ENCODE measurements around the gene JAZF1.

The JAZF1 gene

DNA sequence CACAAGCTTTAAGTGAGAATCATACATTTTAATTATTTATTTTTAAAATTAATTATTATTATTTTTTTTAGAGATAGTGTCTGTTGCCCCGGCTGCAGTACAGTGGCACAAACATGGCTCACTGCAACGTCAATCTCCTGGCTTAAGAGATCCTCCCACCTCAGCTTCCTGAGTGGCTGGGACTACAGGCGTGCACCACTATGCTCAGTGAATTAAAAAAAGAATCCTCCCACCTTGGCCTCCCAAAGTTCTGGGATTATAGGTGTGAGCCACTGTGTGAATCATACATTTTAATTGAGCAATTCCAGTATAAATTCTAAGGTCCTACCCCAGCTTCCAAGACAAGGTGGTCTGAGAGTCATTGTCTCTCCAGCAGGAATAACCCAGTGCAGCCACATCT is 172.4 kb downstream of the JAZF1 start:
- no peaks in the 10 kb centered on the region for H3K36me3 ChIP-seq (ENCODE audit: control insufficient read depth, insufficient read depth, low read length)
- no peak overlapping the region for H3K4me3 ChIP-seq (ENCODE audit: extremely low read depth, insufficient read depth, low read length, poor library complexity, severe bottlenecking)
- WGBS, 2 experiments (ENCODE audit: insufficient coverage in 2 of 2): 100% methylated on average over 1 of the region's 3 CpGs; no CpG with 5 or more reads in 1 of the 2 experiments
- no peaks in the 10 kb centered on the region for H3K4me1 ChIP-seq (ENCODE audit: control insufficient read depth, insufficient read depth, low read length, poor library complexity, severe bottlenecking)
- H3K27ac ChIP-seq (ENCODE audit: low read depth, low read length, severe bottlenecking): no peak overlapping the region
- H3K9me3 ChIP-seq (ENCODE audit: control insufficient read depth, low read length): no peaks in the 10 kb centered on the region

DNA sequence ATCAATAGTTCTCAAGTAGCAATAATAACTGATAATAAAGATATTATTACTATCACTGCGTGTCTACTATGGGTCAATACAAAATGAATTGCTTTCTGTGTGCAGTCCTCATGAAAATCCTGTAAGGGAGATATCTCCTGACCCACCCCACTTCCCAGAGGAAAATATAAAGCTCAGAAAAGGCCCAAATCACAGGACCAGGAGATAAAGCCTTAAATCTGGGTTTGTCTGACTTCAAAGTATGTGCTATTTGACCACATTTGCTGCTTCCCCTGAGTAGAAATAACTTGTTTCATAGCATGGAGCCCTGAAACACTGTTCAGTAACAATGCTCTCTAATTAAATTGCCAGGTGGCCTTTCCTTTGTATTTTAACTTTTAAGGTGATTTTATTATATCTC is 174.1 kb downstream of the JAZF1 start:
- no peaks in the 10 kb centered on the region for H3K36me3 ChIP-seq (ENCODE audit: control insufficient read depth, insufficient read depth, low read length)
- no peak overlapping the region for H3K4me3 ChIP-seq (ENCODE audit: extremely low read depth, insufficient read depth, low read length, poor library complexity, severe bottlenecking)
- WGBS, 2 experiments (ENCODE audit: insufficient coverage in 2 of 2): no CpG with 5 or more reads among the region's 1 CpG
- peak overlapping the region; percentile 17 for H3K27ac ChIP-seq (ENCODE audit: low read depth, low read length, severe bottlenecking)
- no peaks in the 10 kb centered on the region for H3K4me1 ChIP-seq (ENCODE audit: control insufficient read depth, insufficient read depth, low read length, poor library complexity, severe bottlenecking)
- no peaks in the 10 kb centered on the region for H3K9me3 ChIP-seq (ENCODE audit: control insufficient read depth, low read length)

DNA sequence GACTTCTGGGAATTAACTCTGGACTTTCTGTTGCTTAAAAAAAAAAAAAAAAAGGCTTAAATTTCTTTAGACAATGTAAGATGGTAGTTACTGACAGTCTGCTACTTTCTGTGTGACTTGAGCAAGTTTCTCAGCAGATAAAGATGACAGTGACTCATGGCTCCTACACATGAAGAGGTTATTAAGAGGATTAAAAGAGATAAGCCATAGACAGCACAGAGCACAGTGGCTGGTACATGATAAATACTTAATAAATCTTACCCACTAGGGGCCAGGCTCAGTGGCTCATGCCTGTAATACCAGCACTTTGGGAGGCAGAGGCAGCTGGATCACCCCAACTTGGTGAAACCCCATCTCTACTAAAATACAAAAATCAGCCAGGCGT is 174.8 kb downstream of the JAZF1 start:
- peak overlapping the region; percentile 76 for H3K27ac ChIP-seq (ENCODE audit: low read depth, low read length, severe bottlenecking)
- no peaks in the 10 kb centered on the region for H3K9me3 ChIP-seq (ENCODE audit: control insufficient read depth, low read length)
- H3K4me1 ChIP-seq (ENCODE audit: control insufficient read depth, insufficient read depth, low read length, poor library complexity, severe bottlenecking): no peaks in the 10 kb centered on the region
- no peak overlapping the region for H3K4me3 ChIP-seq (ENCODE audit: extremely low read depth, insufficient read depth, low read length, poor library complexity, severe bottlenecking)
- 100% methylated on average over 1 of the region's 1 CpG for WGBS, 2 experiments (ENCODE audit: insufficient coverage in 2 of 2)
- H3K36me3 ChIP-seq (ENCODE audit: control insufficient read depth, insufficient read depth, low read length): no peaks in the 10 kb centered on the region

DNA sequence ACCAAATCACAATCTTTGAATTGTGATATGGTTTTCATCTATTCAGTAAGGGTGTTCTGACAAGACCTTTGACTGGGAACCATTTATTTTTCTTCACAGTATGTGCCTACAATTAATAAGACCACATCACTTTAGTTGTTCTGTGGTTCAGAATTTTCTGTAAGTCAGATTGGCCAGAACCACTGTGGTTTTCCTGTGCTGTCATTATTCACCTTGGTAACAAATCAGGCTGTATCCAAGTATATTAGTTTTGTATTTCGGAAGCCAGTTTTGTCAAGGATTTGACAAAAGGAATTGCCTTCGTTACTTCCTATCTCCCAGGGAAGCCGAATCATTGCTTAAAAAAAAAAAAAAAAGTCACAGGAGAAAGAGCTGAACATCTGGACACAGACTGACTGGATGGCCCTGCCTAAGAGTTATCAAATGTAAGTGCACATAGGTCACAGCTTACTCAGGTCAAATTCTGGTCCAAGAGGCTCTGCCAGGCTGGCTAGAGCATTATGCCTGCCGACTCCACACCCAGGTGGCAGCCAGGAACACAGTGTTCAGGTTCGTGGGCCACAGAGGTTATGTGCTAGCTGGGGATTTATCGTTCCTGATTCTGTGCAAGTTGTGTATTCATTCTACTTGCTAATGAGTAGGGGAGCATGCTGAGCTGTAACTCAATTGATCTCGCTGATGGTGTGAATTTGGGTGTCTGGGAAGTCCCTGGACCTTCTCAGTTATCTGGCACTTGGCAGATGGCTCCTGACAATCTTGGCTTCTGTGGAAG is 175.3 kb downstream of the JAZF1 start:
- 86 to 95% methylated on average over 4 to 5 of the region's 7 CpGs for WGBS, 2 experiments (ENCODE audit: insufficient coverage in 2 of 2)

DNA sequence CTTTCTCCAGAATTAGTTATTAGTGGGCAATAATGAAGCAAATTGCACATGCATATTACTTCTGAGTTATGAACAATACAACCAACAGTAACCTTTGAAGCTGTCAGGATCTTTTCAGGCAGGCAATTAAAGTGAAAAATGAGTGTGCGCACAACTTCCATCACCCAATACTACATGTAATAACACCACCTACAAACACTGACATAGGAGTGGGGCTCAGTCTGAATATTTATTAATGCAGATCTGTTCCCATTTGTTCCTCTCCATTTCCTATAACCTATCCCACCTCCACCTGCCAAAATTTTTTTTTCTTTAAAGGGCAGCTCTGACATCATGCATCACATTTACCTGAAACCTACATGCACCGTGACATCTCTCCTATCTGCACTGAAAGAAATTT is 177.2 kb downstream of the JAZF1 start:
- Histone ChIP-seq H3K4me3 (ENCODE audit: extremely low read depth, insufficient read depth, low read length, poor library complexity, severe bottlenecking) (no peak overlapping the region), H3K9me3 (ENCODE audit: control insufficient read depth, low read length) (no peaks in the 10 kb centered on the region), H3K27ac (ENCODE audit: low read depth, low read length, severe bottlenecking) (no peak overlapping the region), H3K36me3 (ENCODE audit: control insufficient read depth, insufficient read depth, low read length) (no peaks in the 10 kb centered on the region), H3K4me1 (ENCODE audit: control insufficient read depth, insufficient read depth, low read length, poor library complexity, severe bottlenecking) (no peaks in the 10 kb centered on the region)
- WGBS, 2 experiments (ENCODE audit: insufficient coverage in 2 of 2): 100% methylated on average over 1 of the region's 2 CpGs

More for the DNA sequence above, 175.3 kb downstream of the JAZF1 start:
- Histone ChIP-seq H3K4me1 (ENCODE audit: control insufficient read depth, insufficient read depth, low read length, poor library complexity, severe bottlenecking) (no peaks in the 10 kb centered on the region), H3K36me3 (ENCODE audit: control insufficient read depth, insufficient read depth, low read length) (no peaks in the 10 kb centered on the region), H3K4me3 (ENCODE audit: extremely low read depth, insufficient read depth, low read length, poor library complexity, severe bottlenecking) (no peak overlapping the region), H3K27ac (ENCODE audit: low read depth, low read length, severe bottlenecking) (peak overlapping the region; percentile 76), H3K9me3 (ENCODE audit: control insufficient read depth, low read length) (no peaks in the 10 kb centered on the region)

DNA sequence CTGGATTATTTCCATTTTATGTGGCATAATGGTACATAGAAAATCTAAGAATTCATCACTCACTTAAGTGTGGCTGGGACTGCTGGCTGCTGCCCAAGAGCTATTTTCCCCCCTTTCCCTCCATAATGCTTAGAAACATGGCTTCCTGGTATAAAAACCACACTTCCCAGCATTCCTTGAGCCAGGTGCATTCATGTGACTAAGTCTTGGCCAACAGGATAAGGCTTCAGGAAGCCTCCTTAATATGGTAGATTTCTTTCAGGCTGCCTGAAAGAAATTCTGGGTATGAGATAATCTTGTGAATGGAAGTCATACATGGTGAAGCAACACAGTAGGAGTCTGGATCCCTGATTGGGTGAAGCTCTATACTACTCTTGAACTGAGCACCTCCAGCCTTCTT is 178.0 kb downstream of the JAZF1 start:
- Histone ChIP-seq H3K4me3 (ENCODE audit: extremely low read depth, insufficient read depth, low read length, poor library complexity, severe bottlenecking) (no peak overlapping the region), H3K36me3 (ENCODE audit: control insufficient read depth, insufficient read depth, low read length) (no peaks in the 10 kb centered on the region), H3K27ac (ENCODE audit: low read depth, low read length, severe bottlenecking) (no peak overlapping the region), H3K4me1 (ENCODE audit: control insufficient read depth, insufficient read depth, low read length, poor library complexity, severe bottlenecking) (no peaks in the 10 kb centered on the region), H3K9me3 (ENCODE audit: control insufficient read depth, low read length) (no peaks in the 10 kb centered on the region)

DNA sequence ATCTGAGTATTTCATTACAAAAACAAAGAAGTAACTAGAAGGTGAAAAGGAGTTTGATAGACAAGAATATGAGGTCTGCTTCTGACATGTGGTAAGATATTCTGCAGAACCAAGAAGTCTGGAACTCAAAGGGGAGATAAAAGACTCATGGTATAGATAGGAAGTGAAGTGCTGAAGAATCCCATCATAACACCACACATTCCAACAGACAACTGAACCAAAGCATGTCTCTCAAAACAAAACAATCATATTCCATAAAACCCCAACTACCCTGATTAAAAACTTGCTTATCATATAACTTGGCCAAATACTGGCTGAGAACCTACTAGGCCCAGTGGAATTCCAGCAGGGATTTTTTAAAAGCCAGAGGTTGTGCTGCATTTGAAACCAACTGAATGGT is 178.7 kb downstream of the JAZF1 start:
- Histone ChIP-seq H3K4me1 (ENCODE audit: control insufficient read depth, insufficient read depth, low read length, poor library complexity, severe bottlenecking) (no peaks in the 10 kb centered on the region), H3K4me3 (ENCODE audit: extremely low read depth, insufficient read depth, low read length, poor library complexity, severe bottlenecking) (no peak overlapping the region), H3K9me3 (ENCODE audit: control insufficient read depth, low read length) (no peaks in the 10 kb centered on the region), H3K36me3 (ENCODE audit: control insufficient read depth, insufficient read depth, low read length) (no peaks in the 10 kb centered on the region), H3K27ac (ENCODE audit: low read depth, low read length, severe bottlenecking) (no peak overlapping the region)

DNA sequence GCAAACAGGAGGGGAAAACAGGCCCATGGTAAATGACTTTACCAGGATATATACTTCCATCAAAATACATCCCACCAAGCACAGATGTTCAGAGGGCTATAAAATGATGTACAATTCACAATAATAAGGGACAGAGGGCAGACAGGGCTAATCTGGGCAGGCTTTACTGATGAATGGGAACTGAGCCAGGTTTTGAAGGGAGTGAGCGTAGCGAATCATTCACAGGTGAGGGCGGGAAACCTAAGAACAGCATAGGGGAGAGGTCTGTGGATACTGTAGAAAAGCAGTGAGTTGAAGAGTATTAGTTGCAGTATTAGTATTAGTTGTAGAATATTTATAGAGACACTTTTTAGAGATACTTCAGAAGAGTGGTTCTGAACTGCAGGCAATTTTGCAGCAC is 180.8 kb downstream of the JAZF1 start:
- 100% methylated on average over 3 of the region's 3 CpGs for WGBS, 2 experiments (ENCODE audit: insufficient coverage in 2 of 2)
- Histone ChIP-seq H3K27ac (ENCODE audit: low read depth, low read length, severe bottlenecking) (no peak overlapping the region), H3K4me3 (ENCODE audit: extremely low read depth, insufficient read depth, low read length, poor library complexity, severe bottlenecking) (no peak overlapping the region), H3K4me1 (ENCODE audit: control insufficient read depth, insufficient read depth, low read length, poor library complexity, severe bottlenecking) (no peaks in the 10 kb centered on the region), H3K36me3 (ENCODE audit: control insufficient read depth, insufficient read depth, low read length) (no peaks in the 10 kb centered on the region), H3K9me3 (ENCODE audit: control insufficient read depth, low read length) (no peaks in the 10 kb centered on the region)

DNA sequence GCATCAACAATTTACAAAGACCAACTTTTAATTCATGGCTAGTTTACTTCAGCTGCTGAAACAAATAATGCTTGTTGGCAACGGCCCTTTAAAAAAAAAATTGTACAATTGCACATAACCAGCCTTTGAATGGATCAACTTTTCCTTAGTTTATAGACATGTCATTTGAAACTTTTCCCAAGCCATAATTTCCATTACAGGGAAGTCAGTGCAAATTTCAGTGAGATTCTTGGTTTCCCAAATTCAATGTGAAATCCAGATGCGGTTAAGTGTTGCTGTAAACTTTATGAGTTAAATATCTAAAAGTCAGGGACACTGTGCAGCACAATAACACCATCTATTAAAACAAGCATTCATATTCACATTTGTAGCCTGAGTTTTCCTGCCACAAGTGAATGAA is 182.2 kb downstream of the JAZF1 start:
- Histone ChIP-seq H3K9me3 (ENCODE audit: control insufficient read depth, low read length) (no peaks in the 10 kb centered on the region), H3K4me1 (ENCODE audit: control insufficient read depth, insufficient read depth, low read length, poor library complexity, severe bottlenecking) (no peaks in the 10 kb centered on the region), H3K36me3 (ENCODE audit: control insufficient read depth, insufficient read depth, low read length) (no peaks in the 10 kb centered on the region), H3K4me3 (ENCODE audit: extremely low read depth, insufficient read depth, low read length, poor library complexity, severe bottlenecking) (no peak overlapping the region), H3K27ac (ENCODE audit: low read depth, low read length, severe bottlenecking) (no peak overlapping the region)
- 0% methylated on average over 1 of the region's 2 CpGs; no CpG with 5 or more reads in 1 of the 2 experiments for WGBS, 2 experiments (ENCODE audit: insufficient coverage in 2 of 2)

DNA sequence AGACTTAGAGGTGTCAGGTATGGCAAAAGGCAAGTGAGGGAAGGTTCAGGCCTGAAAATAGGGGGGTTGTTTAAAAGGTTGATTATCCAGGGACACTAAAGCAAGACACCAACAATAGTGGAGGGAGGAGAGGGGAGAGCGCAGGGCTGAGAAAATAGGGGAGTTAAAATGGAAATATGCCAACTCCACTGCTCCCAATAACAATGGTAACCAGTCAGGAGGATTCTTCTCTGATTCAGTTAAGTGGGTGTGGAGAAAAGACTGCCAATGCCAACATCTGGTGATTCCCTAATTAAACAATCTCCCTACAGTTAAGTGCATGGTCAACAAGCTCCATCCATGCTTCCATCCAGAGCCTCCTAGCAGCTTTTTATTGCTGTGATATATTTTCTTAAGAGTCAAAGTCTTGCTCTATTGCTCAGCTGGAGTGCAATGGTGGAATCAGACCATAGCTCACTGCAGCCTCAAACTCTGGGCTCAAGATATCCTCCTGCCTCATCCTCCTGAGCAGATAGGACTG is 183.3 kb downstream of the JAZF1 start:
- Histone ChIP-seq H3K4me1 (ENCODE audit: control insufficient read depth, insufficient read depth, low read length, poor library complexity, severe bottlenecking) (no peaks in the 10 kb centered on the region), H3K36me3 (ENCODE audit: control insufficient read depth, insufficient read depth, low read length) (no peaks in the 10 kb centered on the region), H3K9me3 (ENCODE audit: control insufficient read depth, low read length) (no peaks in the 10 kb centered on the region), H3K4me3 (ENCODE audit: extremely low read depth, insufficient read depth, low read length, poor library complexity, severe bottlenecking) (no peak overlapping the region), H3K27ac (ENCODE audit: low read depth, low read length, severe bottlenecking) (no peak overlapping the region)
- no CpG with 5 or more reads among the region's 1 CpG for WGBS, 2 experiments (ENCODE audit: insufficient coverage in 2 of 2)

DNA sequence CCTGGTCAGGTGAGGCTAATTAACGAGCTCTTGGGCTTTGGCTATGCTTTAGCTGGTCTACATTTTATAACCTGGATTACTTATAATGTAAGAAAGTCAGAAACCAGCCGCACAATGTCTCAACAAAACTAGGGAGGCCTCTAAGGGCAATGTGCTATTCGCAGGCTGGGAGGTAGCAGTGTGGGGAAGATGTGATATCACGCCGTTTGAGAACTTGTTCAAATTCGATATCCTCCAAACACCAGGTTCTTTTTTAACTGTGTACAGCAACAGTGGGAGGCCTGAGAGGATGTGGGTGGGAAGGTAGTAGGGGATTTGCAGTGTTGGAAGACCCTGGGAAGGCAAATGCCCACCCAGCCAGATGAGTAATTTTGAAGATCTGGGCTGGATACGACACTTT is 184.5 kb downstream of the JAZF1 start:
- no peak overlapping the region for H3K27ac ChIP-seq (ENCODE audit: low read depth, low read length, severe bottlenecking)
- H3K4me3 ChIP-seq (ENCODE audit: extremely low read depth, insufficient read depth, low read length, poor library complexity, severe bottlenecking): no peak overlapping the region
- H3K9me3 ChIP-seq (ENCODE audit: control insufficient read depth, low read length): no peaks in the 10 kb centered on the region
- no peaks in the 10 kb centered on the region for H3K36me3 ChIP-seq (ENCODE audit: control insufficient read depth, insufficient read depth, low read length)
- H3K4me1 ChIP-seq (ENCODE audit: control insufficient read depth, insufficient read depth, low read length, poor library complexity, severe bottlenecking): no peaks in the 10 kb centered on the region
- 100% methylated on average over 3 to 6 of the region's 7 CpGs for WGBS, 2 experiments (ENCODE audit: insufficient coverage in 2 of 2)
